D341Med (cell line): ENCODE measurements around the gene C1orf216.
A peak's percentile ranks its signal among the peaks of the same experiment; 100 is the strongest.
"Not testable (repeated sequence)": the region's sequence is repeated elsewhere in the genome, so short reads cannot be mapped to it uniquely, and the experiment has no call there.

Source experiments
- DNase-seq: peaks from one replicate; pipeline ENCODE4 v3.0.0; 2012; ENCODE audit warnings: low spot score

The C1orf216 gene

GRCh38 chr1:35718492-35719336 lies at the start of gene C1orf216:
Gene C1orf216, minus strand, starts transcription at chr1:35718884. Its CDS starts 2,563 bp downstream, at chr1:35716321.
- DNase-seq, result no peak

GRCh38 chr1:35764283-35764682 lies 45.6 kb upstream of the C1orf216 start:
- no peak for DNase-seq

GRCh38 chr1:35763201-35763600 lies 44.5 kb upstream of the C1orf216 start:
- DNase-seq, result no peak

- no peak for DNase-seq
Measured at GRCh38 chr1:35762141-35762540, 43.5 kb upstream of the C1orf216 start.

- no peak for DNase-seq
Measured at GRCh38 chr1:35756064-35756463, 37.4 kb upstream of the C1orf216 start.

GRCh38 chr1:35753626-35754260 lies 35.1 kb upstream of the C1orf216 start:
- no peak for DNase-seq

GRCh38 chr1:35748326-35748725 lies 29.6 kb upstream of the C1orf216 start:
- no peak for DNase-seq

GRCh38 chr1:35745124-35745730 lies 26.5 kb upstream of the C1orf216 start:
- DNase-seq, result no peak

GRCh38 chr1:35737120-35737519 lies 18.4 kb upstream of the C1orf216 start:
- DNase-seq, result no peak

- peak; percentile 52 for DNase-seq
Measured at GRCh38 chr1:35727434-35728040, 8.9 kb upstream of the C1orf216 start.

GRCh38 chr1:35726450-35727433 lies 8.1 kb upstream of the C1orf216 start:
- peak; percentile 83 for DNase-seq

- no peak for DNase-seq
Measured at GRCh38 chr1:35725596-35725995, 6.9 kb upstream of the C1orf216 start.

- DNase-seq, result no peak
Measured at GRCh38 chr1:35717911-35718476, 690 bp downstream of the C1orf216 start.

GRCh38 chr1:35715568-35716002 lies 3.1 kb downstream of the C1orf216 start:
- peak; percentile 85 for DNase-seq

- DNase-seq, result no peak
Measured at GRCh38 chr1:35714921-35715567, 3.6 kb downstream of the C1orf216 start.

GRCh38 chr1:35711098-35711497 lies 7.6 kb downstream of the C1orf216 start:
- not testable (repeated sequence) for DNase-seq

GRCh38 chr1:35708952-35709351 lies 9.7 kb downstream of the C1orf216 start:
- DNase-seq, result no peak

GRCh38 chr1:35708441-35708921 lies 10.2 kb downstream of the C1orf216 start:
- peak; percentile 70 for DNase-seq

GRCh38 chr1:35707601-35708440 lies 10.9 kb downstream of the C1orf216 start:
- DNase-seq, result peak; percentile 92
